CD4-positive, alpha-beta T cell (primary cell): Measurements from ENCODE around the gene ELF1. TPM values are rescaled to one million over a fixed set of nuclear protein-coding genes. Genes with fewer than 3 reads are reported as not detected.
"Not testable (repeated sequence)": the region's sequence is repeated elsewhere in the genome, so short reads cannot be mapped to it uniquely, and the experiment has no call there.

Experiments used
- ATAC-seq: fragments of 200-7000 bp; cut with Tn5 transposase; one replicate; pipeline ENCODE4 v1.10.0; 2022; ENCODE audit warnings: mild to moderate bottlenecking; ENCODE audit not compliant: poor library complexity
- CTCF ChIA-PET: fragments of 350-600 bp; sonication (Branson Sonifier 250); formaldehyde crosslinking; loops from one replicate; lab custom pipeline; 2021; ENCODE audit warnings: antibody characterized with exemption, inconsistent platforms; lab: Charles Lee
- POLR2A ChIA-PET: fragments of 350-600 bp; sonication (Branson Sonifier 250); formaldehyde crosslinking; loops from one replicate; lab custom pipeline; 2021; ENCODE audit warnings: antibody characterized with exemption, inconsistent platforms; lab: Charles Lee
- DNase-seq, 14 experiments: peaks; one replicate each; pipeline ENCODE4 v3.0.0-alpha.2; 2013 to 2020; ENCODE audit warnings: mixed read lengths in 2 of 14
- H3K27ac ChIP-seq, 2 donors: one replicate each; pipeline versions ENCODE4 v1.5.1 to v1.7.0; 2013; ENCODE audit warnings: low read length in 2 of 2, low read depth in 1 of 2, mild to moderate bottlenecking in 1 of 2
- H3K27me3 ChIP-seq, 2 experiments: 1 replicate in 1 of 2; 2 replicates in 1 of 2; pipeline versions ENCODE4 v1.6.1 to v1.7.0; 2013; ENCODE audit warnings: low read length in 2 of 2, control low read depth in 1 of 2, mild to moderate bottlenecking in 1 of 2, moderate library complexity in 1 of 2; ENCODE audit not compliant: insufficient read depth in 2 of 2, control insufficient read depth in 1 of 2
- H3K36me3 ChIP-seq: one replicate; pipeline ENCODE4 v1.6.1; 2013; ENCODE audit warnings: low read length, control low read depth; ENCODE audit not compliant: insufficient read depth
- H3K4me1 ChIP-seq: one replicate; pipeline ENCODE4 v1.6.1; 2013; ENCODE audit warnings: low read length, control low read depth; ENCODE audit not compliant: insufficient read depth
- H3K4me3 ChIP-seq: one replicate; pipeline ENCODE4 v1.5.1; 2013; ENCODE audit warnings: mild to moderate bottlenecking, low read length, moderate library complexity
- H3K9me3 ChIP-seq, 2 experiments: 1 replicate in 1 of 2; 2 replicates in 1 of 2; pipeline versions ENCODE4 v1.6.1 to v1.7.0; 2013; ENCODE audit warnings: low read length in 2 of 2, mild to moderate bottlenecking in 2 of 2, control low read depth in 1 of 2, moderate library complexity in 1 of 2; ENCODE audit not compliant: control insufficient read depth in 1 of 2, insufficient read depth in 1 of 2
- H3K27ac Mint-ChIP-seq: one replicate; pipeline ENCODE4 v1.8.0; 2020; ENCODE audit warnings: mixed read lengths
- H3K27me3 Mint-ChIP-seq: one replicate; pipeline ENCODE4 v1.8.0; 2021; ENCODE audit warnings: mixed read lengths
- H3K36me3 Mint-ChIP-seq: one replicate; pipeline ENCODE4 v1.8.0; 2021; ENCODE audit warnings: low read depth, mixed read lengths
- H3K4me1 Mint-ChIP-seq: one replicate; pipeline ENCODE4 v1.8.0; 2021; ENCODE audit warnings: low read depth, mixed read lengths
- H3K4me3 Mint-ChIP-seq: one replicate; pipeline ENCODE4 v1.8.0; 2020; ENCODE audit warnings: mild to moderate bottlenecking, mixed read lengths
- H3K9me3 Mint-ChIP-seq: one replicate; pipeline ENCODE4 v1.8.0; 2020; ENCODE audit warnings: mixed read lengths
- CTCF ChIP-seq: fragments of 200-600 bp; IDR thresholded peaks from one replicate; pipeline ENCODE4 v1.8.0; 2022; ENCODE audit warnings: antibody characterized with exemption, mild to moderate bottlenecking
- intact Hi-C, 2 experiments: fragments of 100-400 bp; cut with DNase I in 1 of 2; cut with micrococcal nuclease in 1 of 2; formaldehyde crosslinking; loops; one replicate each; pipeline versions ENCODE4 v1.15.1 to v1.9.0; 2023 to 2025; cut with DNase I, micrococcal nuclease
- total RNA-seq, 174 experiments: library from RNA in 2 of 174; stranded (reverse) in 2 of 174; gene quantifications; one replicate each; pipeline ENCODE4 v1.2.3 and lab custom pipeline; 2021 to 2026

The ELF1 gene
- total RNA-seq, 2 experiments from 2014 or later = 354 to 358 TPM

GRCh38 chr13:40886017-40886416 lies 133.1 kb downstream of the ELF1 start:
- peaks cover 0 to 3% of the 10 kb centered on the region in 2 experiments for H3K9me3 ChIP-seq
- no peak for ATAC-seq
- Mint-ChIP-seq H3K27me3 (no peaks in the 10 kb centered on the region), H3K4me1 (peaks cover 52% of the 10 kb centered on the region), H3K4me3 (no peak overlapping the region), H3K27ac (no peak overlapping the region), H3K9me3 (peaks cover 3% of the 10 kb centered on the region), H3K36me3 (peaks cover 85% of the 10 kb centered on the region)
- no peaks in the 10 kb centered on the region for H3K36me3 ChIP-seq
- POLR2A ChIA-PET = no interaction called here
- CTCF ChIA-PET = no interaction called here
- no peak overlapping the region for H3K4me3 ChIP-seq
- H3K4me1 ChIP-seq = peaks cover 8% of the 10 kb centered on the region
- intact Hi-C loops = no loop called here
- no peak overlapping the region for H3K27ac ChIP-seq
- no peak for DNase-seq
- H3K27me3 ChIP-seq = no peaks in the 10 kb centered on the region
- TF ChIP-seq CTCF = no peak

DNA sequence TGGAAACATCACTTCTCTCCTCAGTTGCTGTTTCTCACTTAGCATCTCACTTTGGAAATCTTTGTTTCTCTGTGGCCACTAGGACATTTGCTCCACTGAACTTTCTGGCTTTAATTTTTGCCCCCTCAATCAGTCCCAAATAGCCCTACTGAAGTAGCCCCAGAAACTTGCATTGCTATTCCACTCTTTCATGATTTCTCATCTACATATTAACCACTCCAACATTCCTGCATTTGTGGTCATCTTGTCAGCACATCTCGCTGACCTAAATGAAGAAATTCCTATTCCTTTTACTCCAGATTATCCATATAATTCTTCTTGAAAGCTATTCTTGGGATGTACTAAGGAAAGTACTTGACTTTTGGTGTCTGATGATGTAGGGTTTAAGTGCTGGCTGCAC lies 134.9 kb downstream of the ELF1 start:
- intact Hi-C loops, ATAC-seq, H3K27ac ChIP-seq, CTCF ChIA-PET, H3K27ac Mint-ChIP-seq, POLR2A ChIA-PET, H3K9me3 Mint-ChIP-seq, DNase-seq, H3K27me3 ChIP-seq, H3K4me3 ChIP-seq, H3K4me3 Mint-ChIP-seq, H3K27me3 Mint-ChIP-seq, H3K4me1 ChIP-seq: not testable (repeated sequence)
- Histone ChIP-seq H3K9me3 (peaks cover 7 to 10% of the 10 kb centered on the region in 2 experiments), H3K36me3 (peaks cover 12% of the 10 kb centered on the region)
- Mint-ChIP-seq H3K36me3 (peaks cover 88% of the 10 kb centered on the region), H3K4me1 (peaks cover 44% of the 10 kb centered on the region)

Other genes with a start within 250 kb of the ELF1 start
- 1 to 10 TPM; 8.3 to 9.5 TPM for gene MRPS31, start 248.1 kb downstream of the ELF1 start, total RNA-seq
- 1 to 10 TPM; 2.1 to 2.2 TPM for gene SLC25A15, start 229.7 kb downstream of the ELF1 start, total RNA-seq
- gene WBP4, start 42.2 kb upstream of the ELF1 start, total RNA-seq = 1 to 10 TPM; 6.9 to 7.4 TPM
- 1 to 10 TPM; 6.8 to 7.2 TPM for gene KBTBD6, start 113.5 kb upstream of the ELF1 start, total RNA-seq
- 1 to 10 TPM; 2.7 to 3.1 TPM for gene KBTBD7, start 175.3 kb upstream of the ELF1 start, total RNA-seq
- 10 to 100 TPM; 15.7 to 17.8 TPM for gene MTRF1, start 244.3 kb upstream of the ELF1 start, total RNA-seq